ENCODE results near the gene SYNE3. TPM values are rescaled to one million over a fixed set of nuclear protein-coding genes. Genes with fewer than 3 reads are reported as not detected.
"Not testable (repeated sequence)": the region's sequence is repeated elsewhere in the genome, so short reads cannot be mapped to it uniquely, and the experiment has no call there.

SYNE3 gene
- total RNA-seq, 1 donor from 2014 or later: 105 TPM

DNA sequence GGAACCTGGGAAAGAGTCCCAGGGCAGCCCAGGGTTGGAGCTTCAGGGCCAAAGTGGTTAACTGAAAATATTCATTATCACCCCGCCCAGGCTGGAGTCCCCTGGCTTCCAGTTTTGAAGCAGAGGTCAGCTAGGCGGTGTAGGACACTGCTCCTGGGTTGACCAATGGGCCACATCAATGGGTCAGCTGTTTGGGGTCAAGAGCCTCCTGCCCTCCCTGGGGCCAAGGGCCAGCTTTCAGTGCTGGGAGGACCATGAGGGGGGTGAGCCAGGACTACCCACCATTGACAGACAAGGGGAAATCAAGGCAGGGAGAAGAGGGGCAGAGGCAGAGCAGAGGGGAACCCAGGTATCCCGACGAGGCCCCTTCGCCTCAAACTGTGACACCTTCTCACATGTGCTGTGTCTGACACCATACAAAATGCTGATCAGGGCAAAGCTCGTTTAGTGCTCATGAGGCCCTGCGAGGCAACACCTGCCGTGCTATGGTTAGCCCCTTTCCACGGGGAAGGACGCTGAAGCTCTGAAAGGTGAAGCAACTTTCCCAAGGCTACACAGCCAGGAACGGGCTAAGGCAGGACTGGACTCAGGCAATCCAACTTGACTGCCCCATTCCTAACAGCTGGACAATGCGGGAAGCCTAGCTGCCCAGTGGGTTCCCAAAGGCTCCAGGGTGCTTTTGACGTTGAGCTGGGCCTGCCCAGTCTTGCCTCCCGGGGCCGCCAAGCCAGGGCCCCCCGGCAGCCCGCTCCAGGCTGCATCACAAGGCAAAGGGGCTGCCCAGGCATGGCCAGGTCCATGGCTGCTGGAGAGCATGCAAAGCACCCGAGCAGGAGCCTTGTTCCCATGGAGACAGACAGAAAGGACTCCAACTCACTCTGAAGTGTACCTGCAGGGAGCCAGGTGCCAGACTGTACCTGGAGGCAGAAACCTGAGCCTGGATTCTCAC is 2.0 kb downstream of the SYNE3 start:
- H3K4me3 Mint-ChIP-seq (ENCODE audit: unreplicated experiment): peak overlapping the region; percentile 83
- H3K9me3 Mint-ChIP-seq (ENCODE audit: unreplicated experiment): no peaks in the 10 kb centered on the region
- peaks cover 13% of the 10 kb centered on the region for H3K36me3 Mint-ChIP-seq (ENCODE audit: unreplicated experiment)
- peaks cover 69% of the 10 kb centered on the region for H3K4me1 Mint-ChIP-seq (ENCODE audit: unreplicated experiment)
- peak overlapping the region; percentile 89 for H3K27ac Mint-ChIP-seq (ENCODE audit: unreplicated experiment)
- TF ChIP-seq, protein P1, sequence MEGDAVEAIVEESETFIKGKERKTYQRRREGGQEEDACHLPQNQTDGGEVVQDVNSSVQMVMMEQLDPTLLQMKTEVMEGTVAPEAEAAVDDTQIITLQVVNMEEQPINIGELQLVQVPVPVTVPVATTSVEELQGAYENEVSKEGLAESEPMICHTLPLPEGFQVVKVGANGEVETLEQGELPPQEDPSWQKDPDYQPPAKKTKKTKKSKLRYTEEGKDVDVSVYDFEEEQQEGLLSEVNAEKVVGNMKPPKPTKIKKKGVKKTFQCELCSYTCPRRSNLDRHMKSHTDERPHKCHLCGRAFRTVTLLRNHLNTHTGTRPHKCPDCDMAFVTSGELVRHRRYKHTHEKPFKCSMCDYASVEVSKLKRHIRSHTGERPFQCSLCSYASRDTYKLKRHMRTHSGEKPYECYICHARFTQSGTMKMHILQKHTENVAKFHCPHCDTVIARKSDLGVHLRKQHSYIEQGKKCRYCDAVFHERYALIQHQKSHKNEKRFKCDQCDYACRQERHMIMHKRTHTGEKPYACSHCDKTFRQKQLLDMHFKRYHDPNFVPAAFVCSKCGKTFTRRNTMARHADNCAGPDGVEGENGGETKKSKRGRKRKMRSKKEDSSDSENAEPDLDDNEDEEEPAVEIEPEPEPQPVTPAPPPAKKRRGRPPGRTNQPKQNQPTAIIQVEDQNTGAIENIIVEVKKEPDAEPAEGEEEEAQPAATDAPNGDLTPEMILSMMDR (IDR thresholded peaks at IDR 0.05): no peak
- no peak for DNase-seq (ENCODE audit: extremely low spot score, unreplicated experiment)
- H3K27me3 Mint-ChIP-seq (ENCODE audit: unreplicated experiment): no peaks in the 10 kb centered on the region

DNA sequence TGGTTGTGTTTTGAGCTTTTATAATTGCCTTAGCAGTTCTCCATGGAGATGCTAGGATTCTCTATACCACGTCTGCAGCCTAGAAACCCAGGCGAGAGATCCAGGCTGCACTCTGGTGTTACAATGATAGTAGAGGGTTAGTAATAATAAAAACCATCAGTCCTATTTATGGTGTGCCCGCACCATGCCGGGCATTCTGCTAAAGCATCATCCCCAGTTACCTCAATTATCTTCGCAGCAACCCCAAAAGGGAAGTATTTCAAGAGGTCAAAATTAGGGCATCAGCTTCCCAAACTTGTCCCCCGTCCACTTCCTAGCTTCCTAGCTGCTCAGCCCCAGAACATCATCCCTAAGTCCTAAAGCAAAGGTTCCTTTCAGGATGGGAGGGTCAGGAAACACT is 3.2 kb downstream of the SYNE3 start:
- DNase-seq (ENCODE audit: extremely low spot score, unreplicated experiment): no peak
- peaks cover 19% of the 10 kb centered on the region for H3K36me3 Mint-ChIP-seq (ENCODE audit: unreplicated experiment)
- H3K4me3 Mint-ChIP-seq (ENCODE audit: unreplicated experiment): no peak overlapping the region
- TF ChIP-seq, protein P1 (IDR thresholded peaks at IDR 0.05): no peak
- no peaks in the 10 kb centered on the region for H3K9me3 Mint-ChIP-seq (ENCODE audit: unreplicated experiment)
- H3K27me3 Mint-ChIP-seq (ENCODE audit: unreplicated experiment): no peaks in the 10 kb centered on the region
- H3K27ac Mint-ChIP-seq (ENCODE audit: unreplicated experiment): peak overlapping the region; percentile 17
- H3K4me1 Mint-ChIP-seq (ENCODE audit: unreplicated experiment): peaks cover 61% of the 10 kb centered on the region

DNA sequence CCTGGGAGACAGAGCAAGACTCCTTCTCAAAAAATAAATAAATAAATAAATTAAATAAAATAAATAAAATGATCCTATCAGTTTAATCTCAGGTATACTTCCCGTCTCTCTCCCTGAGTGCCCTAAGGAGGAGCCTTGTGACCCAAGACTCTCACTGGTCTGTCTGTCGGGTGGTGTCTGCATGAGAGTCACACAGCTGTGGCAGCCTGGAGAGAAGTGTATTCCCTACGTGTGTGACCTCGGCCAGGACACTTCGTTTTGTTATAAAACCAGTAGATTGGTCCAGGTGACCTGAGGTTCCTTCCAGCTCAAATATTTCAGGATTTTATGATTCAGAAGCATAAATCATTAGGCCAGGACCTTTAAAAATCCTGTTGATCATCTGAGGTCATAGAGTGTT is 4.8 kb downstream of the SYNE3 start:
- peak overlapping the region; percentile 50 for H3K27ac Mint-ChIP-seq (ENCODE audit: unreplicated experiment)
- peaks cover 29% of the 10 kb centered on the region for H3K36me3 Mint-ChIP-seq (ENCODE audit: unreplicated experiment)
- no peaks in the 10 kb centered on the region for H3K9me3 Mint-ChIP-seq (ENCODE audit: unreplicated experiment)
- no peaks in the 10 kb centered on the region for H3K27me3 Mint-ChIP-seq (ENCODE audit: unreplicated experiment)
- H3K4me1 Mint-ChIP-seq (ENCODE audit: unreplicated experiment): peaks cover 62% of the 10 kb centered on the region
- no peak overlapping the region for H3K4me3 Mint-ChIP-seq (ENCODE audit: unreplicated experiment)
- no peak for DNase-seq (ENCODE audit: extremely low spot score, unreplicated experiment)
- TF ChIP-seq, protein P1 (IDR thresholded peaks at IDR 0.05): no peak

DNA sequence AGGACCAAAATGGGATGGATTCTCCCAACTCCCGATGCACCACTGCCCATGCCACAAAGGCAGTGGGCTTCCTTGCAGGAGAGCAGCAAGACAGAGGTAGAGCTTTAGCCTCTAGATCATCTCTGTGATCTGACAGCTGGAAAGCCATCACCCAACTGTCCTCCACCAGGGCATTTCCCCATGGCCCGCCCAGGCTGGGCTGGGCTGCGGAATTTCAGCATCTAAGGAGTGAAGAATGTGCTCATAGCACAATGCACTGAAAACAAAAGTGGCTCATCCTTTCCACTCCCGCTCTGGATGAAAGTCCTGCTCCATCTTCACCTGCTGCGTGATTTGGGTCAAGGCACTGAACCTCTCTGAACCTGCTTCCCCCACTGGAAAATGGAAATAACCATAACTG is 5.6 kb downstream of the SYNE3 start:
- TF ChIP-seq, protein P1 (IDR thresholded peaks at IDR 0.05): no peak
- Mint-ChIP-seq H3K4me3 (ENCODE audit: unreplicated experiment) (no peak overlapping the region), H3K27ac (ENCODE audit: unreplicated experiment) (no peak overlapping the region), H3K4me1 (ENCODE audit: unreplicated experiment) (peaks cover 64% of the 10 kb centered on the region), H3K36me3 (ENCODE audit: unreplicated experiment) (peaks cover 31% of the 10 kb centered on the region), H3K9me3 (ENCODE audit: unreplicated experiment) (no peaks in the 10 kb centered on the region), H3K27me3 (ENCODE audit: unreplicated experiment) (no peaks in the 10 kb centered on the region)
- DNase-seq (ENCODE audit: extremely low spot score, unreplicated experiment): no peak

DNA sequence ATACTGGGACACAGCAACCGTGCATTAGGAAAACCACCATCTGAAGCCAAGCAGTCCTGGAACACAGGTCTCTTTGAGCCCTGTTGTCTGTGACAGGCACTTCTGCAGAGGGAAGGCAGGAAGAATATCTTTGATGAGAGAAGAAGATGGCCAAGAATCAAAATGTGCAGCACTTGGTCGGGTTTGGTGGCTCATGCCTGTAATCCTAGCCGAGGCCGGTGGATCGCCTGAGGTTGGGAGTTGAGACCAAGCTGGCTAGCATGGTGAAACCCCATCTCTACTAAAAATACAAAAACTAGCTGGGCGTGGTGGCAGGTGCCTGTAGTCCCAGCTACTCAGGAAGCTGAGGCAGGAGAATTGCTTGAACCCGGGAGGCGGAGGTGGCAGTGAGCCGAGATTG is 6.1 kb downstream of the SYNE3 start:
- peaks cover 62% of the 10 kb centered on the region for H3K4me1 Mint-ChIP-seq (ENCODE audit: unreplicated experiment)
- not testable (repeated sequence) for H3K27ac Mint-ChIP-seq (ENCODE audit: unreplicated experiment); DNase-seq (ENCODE audit: extremely low spot score, unreplicated experiment); H3K4me3 Mint-ChIP-seq (ENCODE audit: unreplicated experiment); H3K9me3 Mint-ChIP-seq (ENCODE audit: unreplicated experiment); H3K27me3 Mint-ChIP-seq (ENCODE audit: unreplicated experiment)
- peaks cover 33% of the 10 kb centered on the region for H3K36me3 Mint-ChIP-seq (ENCODE audit: unreplicated experiment)

All from osteocyte (in vitro differentiated cells).